Gastrocnemius medialis (tissue), 4 donors: ENCODE measurements around the gene SPOCK1. TPM values are rescaled to one million over a fixed set of nuclear protein-coding genes. Genes with fewer than 3 reads are reported as not detected.

ENCODE experiments used
- ATAC-seq, 2 donors: fragments of 150-250 bp; one replicate each; pipeline ENCODE4 v1.9.1; 2016
- DNase-seq, 2 donors: peaks; one replicate each; pipeline ENCODE4 v3.0.0-alpha.2; 2019
- H3K27ac ChIP-seq, 4 donors: fragments of 200-600 bp; sonication (generic); 1 replicate in 1 of 4; 2 replicates in 3 of 4; pipeline ENCODE4 v1.5.1; 2016 to 2018; ENCODE audit warnings: mild to moderate bottlenecking in 2 of 4, moderate library complexity in 1 of 4
- H3K27me3 ChIP-seq, 3 donors: fragments of 200-600 bp; sonication (generic) in 2 of 3; 1 replicate in 1 of 3; 2 replicates in 2 of 3; pipeline versions ENCODE4 v1.5.1 to v1.6.0; 2016 to 2019; ENCODE audit warnings: mild to moderate bottlenecking in 1 of 3, moderate library complexity in 1 of 3
- H3K36me3 ChIP-seq, 2 donors: fragments of 200-600 bp; sonication (generic) in 1 of 2; one replicate each; pipeline ENCODE4 v1.5.1; 2017 to 2018
- H3K4me1 ChIP-seq, 2 donors: fragments of 200-600 bp; sonication (generic) in 1 of 2; one replicate each; pipeline ENCODE4 v1.5.1; 2016 to 2017; ENCODE audit warnings: mild to moderate bottlenecking in 2 of 2
- H3K4me3 ChIP-seq, 4 donors: fragments of 200-600 bp; sonication (generic) in 3 of 4; 1 replicate in 1 of 4; 2 replicates in 3 of 4; pipeline ENCODE4 v1.5.1; 2016 to 2019; ENCODE audit warnings: mild to moderate bottlenecking in 2 of 4
- H3K9me3 ChIP-seq, 3 donors: fragments of 200-600 bp; sonication (generic) in 2 of 3; 1 replicate in 1 of 3; 2 replicates in 2 of 3; pipeline ENCODE4 v1.5.1; 2016 to 2019
- CTCF ChIP-seq, 5 experiments: fragments of 450-650 bp in 3 of 5; fragments of 200-600 bp in 2 of 5; sonication (generic) in 2 of 5; IDR thresholded peaks in 4 of 5; conservative IDR thresholded peaks in 1 of 5; 1 replicate in 4 of 5; 2 replicates in 1 of 5; pipeline ENCODE4 v1.5.1; 2016 to 2019; ENCODE audit warnings: antibody characterized with exemption in 5 of 5, mild to moderate bottlenecking in 3 of 5, moderate library complexity in 3 of 5
- POLR2A ChIP-seq, 2 donors: fragments of 450-650 bp; IDR thresholded peaks; one replicate each; pipeline ENCODE4 v1.6.1; 2017; ENCODE audit warnings: antibody characterized with exemption in 2 of 2, mild to moderate bottlenecking in 2 of 2, moderate library complexity in 2 of 2
- in situ Hi-C, 4 donors: fragments of 200-750 bp; cut with MboI; loops; one replicate each; pipeline versions ENCODE4 v1.15.0 to v1.8.0; 2017; ENCODE audit warnings: low sequenced_read_pairs in 4 of 4
- intact Hi-C: fragments of 100-400 bp; cut with DNase I; formaldehyde crosslinking; loops from one replicate; pipeline ENCODE4 v1.15.1; 2023; ENCODE audit warnings: low total_unique reads
- total RNA-seq, 4 donors: library from RNA; depleted of rRNA; stranded (reverse); fragments of >200 nt; gene quantifications; one replicate each; pipeline versions ENCODE4 v1.1.0 to v1.2.3, GENCODE V29; 2016

Gene SPOCK1
- total RNA-seq, 4 donors from 2014 or later: 5.8 to 33.8 (median 25.3) TPM

DNA sequence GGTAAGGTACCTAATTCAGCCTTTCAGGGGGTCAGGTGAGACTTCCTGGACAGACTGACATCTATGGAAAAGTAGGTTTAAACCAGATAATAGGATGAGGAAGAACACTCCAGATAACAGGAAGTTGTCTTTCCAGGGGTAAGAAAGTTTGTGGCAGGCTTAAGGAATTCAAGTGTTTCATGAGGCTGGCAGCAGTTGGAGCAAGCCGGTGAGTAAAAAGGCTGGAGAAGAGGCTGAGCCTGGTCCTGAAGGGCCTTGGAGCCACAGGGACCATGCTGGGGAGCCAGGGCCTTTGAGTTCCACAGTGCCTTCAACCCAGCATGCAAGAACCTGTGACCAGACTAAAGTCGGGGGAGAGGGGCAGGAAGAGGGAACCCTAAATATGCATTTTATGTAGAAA is 353.4 kb downstream of the SPOCK1 start:
- DNase-seq (no peak), ATAC-seq (no peak)
- H3K27ac ChIP-seq: no peak overlapping the region
- in situ Hi-C loops: no loop called here
- H3K36me3 ChIP-seq: no peaks in the 10 kb centered on the region
- intact Hi-C loops: no loop called here
- no peaks in the 10 kb centered on the region for H3K4me1 ChIP-seq
- no peak overlapping the region for H3K4me3 ChIP-seq
- TF ChIP-seq CTCF (IDR thresholded peaks at IDR 0.05 in 4 of 5, conservative IDR thresholded peaks at IDR 0.05 in 1 of 5) (no peak), POLR2A (IDR thresholded peaks at IDR 0.05) (no peak)
- no peaks in the 10 kb centered on the region for H3K27me3 ChIP-seq
- H3K9me3 ChIP-seq: no peaks in the 10 kb centered on the region

GRCh38 chr5:137144656-137145055 is 354.5 kb downstream of the SPOCK1 start:
- H3K27ac ChIP-seq: no peak overlapping the region
- intact Hi-C loops: no loop called here

GRCh38 chr5:137142764-137143605 is 356.1 kb downstream of the SPOCK1 start:
- H3K27me3 ChIP-seq: no peaks in the 10 kb centered on the region
- peak overlapping the region in 1 of 4 donors; percentile 24 for H3K27ac ChIP-seq
- ATAC-seq (peak in 1 of 2 donors; percentile 21), DNase-seq (peak; percentile 5 to 23)
- H3K4me3 ChIP-seq: no peak overlapping the region
- H3K36me3 ChIP-seq: no peaks in the 10 kb centered on the region
- in situ Hi-C loops: no loop called here
- TF ChIP-seq CTCF (IDR thresholded peaks at IDR 0.05 in 4 of 5, conservative IDR thresholded peaks at IDR 0.05 in 1 of 5) (no peak), POLR2A (IDR thresholded peaks at IDR 0.05) (no peak)
- H3K9me3 ChIP-seq: no peaks in the 10 kb centered on the region
- no peaks in the 10 kb centered on the region for H3K4me1 ChIP-seq
- intact Hi-C loops: no loop called here

More at GRCh38 chr5:137144656-137145055, 354.5 kb downstream of the SPOCK1 start:
- H3K4me3 ChIP-seq: no peak overlapping the region
- ATAC-seq: no peak
- H3K4me1 ChIP-seq: no peaks in the 10 kb centered on the region
- H3K9me3 ChIP-seq: no peaks in the 10 kb centered on the region
- no peak for DNase-seq
- no peaks in the 10 kb centered on the region for H3K27me3 ChIP-seq
- in situ Hi-C loops: no loop called here
- H3K36me3 ChIP-seq: no peaks in the 10 kb centered on the region
- no peak for TF ChIP-seq POLR2A (IDR thresholded peaks at IDR 0.05)
- TF ChIP-seq CTCF (IDR thresholded peaks at IDR 0.05 in 4 of 5, conservative IDR thresholded peaks at IDR 0.05 in 1 of 5): no peak

DNA sequence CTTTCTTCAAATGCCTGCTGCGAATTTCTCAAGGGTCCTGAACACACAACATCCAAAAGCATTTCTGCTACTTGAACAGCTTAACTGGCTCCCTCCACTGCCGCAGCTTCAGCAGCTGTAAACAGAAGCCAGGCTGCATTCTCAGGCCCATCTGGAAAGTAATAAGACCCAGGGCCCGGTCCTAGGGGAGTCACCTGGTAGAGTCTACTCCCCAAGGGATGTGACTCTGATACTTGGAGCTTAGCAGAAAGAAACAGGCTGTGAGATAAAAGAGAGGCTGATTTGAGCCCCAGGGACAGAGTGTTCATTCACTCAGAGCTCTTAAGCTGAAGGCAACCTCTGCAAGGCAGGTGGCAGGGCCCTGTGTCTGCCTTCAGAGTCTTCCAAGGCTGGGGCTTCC is 356.8 kb downstream of the SPOCK1 start:
- no peaks in the 10 kb centered on the region for H3K9me3 ChIP-seq
- peak overlapping the region in 1 of 4 donors; percentile 24 for H3K27ac ChIP-seq
- no peak for DNase-seq
- ATAC-seq: no peak
- H3K27me3 ChIP-seq: no peaks in the 10 kb centered on the region
- intact Hi-C loops (no loop called here), in situ Hi-C loops (no loop called here)
- H3K4me1 ChIP-seq: no peaks in the 10 kb centered on the region
- H3K4me3 ChIP-seq: no peak overlapping the region
- TF ChIP-seq CTCF (IDR thresholded peaks at IDR 0.05 in 4 of 5, conservative IDR thresholded peaks at IDR 0.05 in 1 of 5) (no peak), POLR2A (IDR thresholded peaks at IDR 0.05) (no peak)
- H3K36me3 ChIP-seq: no peaks in the 10 kb centered on the region
